B cell (primary cell): Measurements from ENCODE around the gene ZNF24. TPM values are rescaled to one million over a fixed set of nuclear protein-coding genes. Genes with fewer than 3 reads are reported as not detected.

ENCODE experiments used
- ATAC-seq: fragments of 200-7000 bp; cut with Tn5 transposase; one replicate; pipeline ENCODE4 v1.10.0; 2021; ENCODE audit warnings: low read depth, mild to moderate bottlenecking, moderate number of reproducible peaks, moderate library complexity
- CTCF ChIA-PET: fragments of 350-600 bp; sonication (Branson Sonifier 250); formaldehyde crosslinking; loops from one replicate; lab custom pipeline; 2021; ENCODE audit warnings: antibody characterized with exemption, inconsistent platforms; lab: Charles Lee
- POLR2A ChIA-PET: fragments of 350-600 bp; sonication (Branson Sonifier 250); formaldehyde crosslinking; loops from one replicate; lab custom pipeline; 2021; ENCODE audit warnings: antibody characterized with exemption; lab: Charles Lee
- DNase-seq: peaks from one replicate; pipeline ENCODE4 v3.0.0; 2013
- H2AFZ ChIP-seq: 2 replicates; pipeline ENCODE4 v1.6.1; 2012; ENCODE audit warnings: mild to moderate bottlenecking, low read depth, low read length; ENCODE audit not compliant: insufficient read depth, poor library complexity, severe bottlenecking
- H3K27ac ChIP-seq, 2 donors: 1 replicate in 1 of 2; 2 replicates in 1 of 2; pipeline ENCODE4 v1.5.1; 2012 to 2013; ENCODE audit warnings: low read length in 2 of 2, mild to moderate bottlenecking in 2 of 2, moderate library complexity in 1 of 2
- H3K27me3 ChIP-seq, 4 experiments: fragments of 200-600 bp in 1 of 4; sonication (generic) in 1 of 4; replicated peaks in 1 of 4; 1 replicate in 2 of 4; 2 replicates in 2 of 4; pipeline versions ENCODE4 v1.6.1 to v1.7.0; 2013 to 2016; ENCODE audit warnings: low read length in 3 of 4, mild to moderate bottlenecking in 2 of 4, mixed read lengths in 1 of 4, moderate library complexity in 1 of 4; ENCODE audit not compliant: insufficient read depth in 4 of 4, control insufficient read depth in 3 of 4; ENCODE audit errors: control extremely low read depth in 1 of 4
- H3K36me3 ChIP-seq, 2 experiments: replicated peaks in 1 of 2; 1 replicate in 1 of 2; 2 replicates in 1 of 2; pipeline versions ENCODE4 v1.6.1 to v1.7.1; 2013; ENCODE audit warnings: low read length in 1 of 2; ENCODE audit not compliant: insufficient read depth in 2 of 2, control insufficient read depth in 1 of 2; ENCODE audit errors: control extremely low read depth in 1 of 2, extremely low read depth in 1 of 2
- H3K4me1 ChIP-seq, 2 donors: fragments of 200-600 bp in 1 of 2; sonication (generic) in 1 of 2; 1 replicate in 1 of 2; 2 replicates in 1 of 2; pipeline versions ENCODE4 v1.5.1 to v1.6.1; 2013 to 2017; ENCODE audit warnings: low read length in 2 of 2; ENCODE audit not compliant: control insufficient read depth in 2 of 2, insufficient read depth in 2 of 2
- H3K4me2 ChIP-seq: replicated peaks from 2 replicates; pipeline ENCODE3; 2012; ENCODE audit warnings: mild to moderate bottlenecking, low read depth, low read length; ENCODE audit not compliant: poor library complexity, severe bottlenecking
- H3K4me3 ChIP-seq, 5 experiments: fragments of 200-600 bp in 1 of 5; sonication (generic) in 1 of 5; 1 replicate in 3 of 5; 2 replicates in 2 of 5; pipeline versions ENCODE4 v1.5.1 to v1.7.0; 2011 to 2016; ENCODE audit warnings: low read length in 4 of 5, mild to moderate bottlenecking in 4 of 5, low read depth in 2 of 5, control low read depth in 1 of 5, moderate library complexity in 1 of 5; ENCODE audit not compliant: insufficient read depth in 1 of 5; ENCODE audit errors: control extremely low read depth in 1 of 5, extremely low read depth in 1 of 5
- H3K79me2 ChIP-seq: fragments of 200-600 bp; sonication (generic); one replicate; pipeline ENCODE4 v1.6.0; 2016; ENCODE audit warnings: low read length; ENCODE audit not compliant: control insufficient read depth, insufficient read depth
- H3K9ac ChIP-seq: fragments of 200-600 bp; sonication (generic); 2 replicates; pipeline ENCODE4 v1.6.1; 2017; ENCODE audit warnings: mild to moderate bottlenecking, low read length, moderate library complexity
- H3K9me3 ChIP-seq, 3 donors: one replicate each; pipeline versions ENCODE4 v1.6.1 to v1.7.1; 2013; ENCODE audit warnings: low read length in 2 of 3; ENCODE audit not compliant: control insufficient read depth in 2 of 3, insufficient read depth in 1 of 3; ENCODE audit errors: control extremely low read depth in 1 of 3
- H4K20me1 ChIP-seq: 2 replicates; pipeline ENCODE4 v1.6.0; 2012; ENCODE audit warnings: mild to moderate bottlenecking, low read length; ENCODE audit not compliant: insufficient read depth, control insufficient read depth, poor library complexity, severe bottlenecking
- H3K27ac Mint-ChIP-seq: one replicate; pipeline ENCODE4 v1.8.0; 2021; ENCODE audit warnings: mixed read lengths
- H3K27me3 Mint-ChIP-seq: one replicate; pipeline ENCODE4 v1.8.0; 2021; ENCODE audit warnings: mixed read lengths
- H3K4me1 Mint-ChIP-seq: one replicate; pipeline ENCODE4 v1.8.0; 2021; ENCODE audit warnings: mixed read lengths
- H3K4me3 Mint-ChIP-seq: one replicate; pipeline ENCODE4 v1.8.0; 2021; ENCODE audit warnings: mixed read lengths
- H3K9me3 Mint-ChIP-seq: one replicate; pipeline ENCODE4 v1.8.0; 2022; ENCODE audit warnings: mixed read lengths; ENCODE audit not compliant: insufficient read depth
- CTCF ChIP-seq: fragments of 200-600 bp; IDR thresholded peaks from one replicate; pipeline ENCODE4 v1.8.0; 2022; ENCODE audit warnings: antibody characterized with exemption, mild to moderate bottlenecking
- EZH2 ChIP-seq: IDR thresholded peaks from 2 replicates; pipeline ENCODE4 v1.6.1; 2012; ENCODE audit warnings: borderline replicate concordance, low read depth, mild to moderate bottlenecking, moderate library complexity, low read length; ENCODE audit not compliant: insufficient read depth, poor library complexity, severe bottlenecking
- WGBS: methylation state at CpG from one replicate; pipeline ENCODE4 v1.1.5; 2013; ENCODE audit warnings: missing lambda C conversion rate; ENCODE audit not compliant: insufficient coverage; 5-methylcytosine and 5-hydroxymethylcytosine counted together
- intact Hi-C: fragments of 100-400 bp; cut with micrococcal nuclease; formaldehyde crosslinking; loops from one replicate; pipeline ENCODE4 v1.10.0; 2022
- polyA plus RNA-seq: library from polyadenylated mRNA; depleted of rRNA; stranded (reverse); fragments of >200 nt; gene quantifications from 2 replicates; pipeline ENCODE4 v1.2.3, GENCODE V29; 2012
- total RNA-seq, 2 donors: library from RNA; stranded (reverse); fragments of 120-200 nt in 1 of 2; gene quantifications; 1 replicate in 1 of 2; 2 replicates in 1 of 2; pipeline versions ENCODE4 v1.2.3 to v1.2.4, GENCODE V29; 2013 to 2022

Gene ZNF24
- total and polyA plus RNA-seq, 2 donors (not counting 1 experiment from before 2014, with no cell fraction given), result 13.8 to 83.7 TPM

- POLR2A ChIA-PET, result no interaction called here
- no peak for ATAC-seq
Measured at GRCh38 chr18:35284841-35285240, 59.4 kb downstream of the ZNF24 start.

More at GRCh38 chr18:35284841-35285240, 59.4 kb downstream of the ZNF24 start:
- intact Hi-C loops, result no loop called here
- 100% methylated on average over 3 of the region's 3 CpGs for WGBS
- Mint-ChIP-seq H3K9me3 (peaks cover 4% of the 10 kb centered on the region), H3K4me1 (peaks cover 15% of the 10 kb centered on the region), H3K27ac (no peak overlapping the region), H3K27me3 (no peaks in the 10 kb centered on the region), H3K4me3 (no peak overlapping the region)
- TF ChIP-seq CTCF (no peak), EZH2 (no peak)
- no peak overlapping the region for H3K4me3 ChIP-seq
- H3K9ac ChIP-seq, result no peak overlapping the region
- no peak overlapping the region for H3K4me2 ChIP-seq
- H3K36me3 ChIP-seq, result peaks cover 0 to 13% of the 10 kb centered on the region in 2 experiments
- no peak overlapping the region for H2AFZ ChIP-seq
- H3K27me3 ChIP-seq, result no peaks in the 10 kb centered on the region
- peaks cover 0 to 22% (median 0%) of the 10 kb centered on the region in 3 donors for H3K9me3 ChIP-seq
- peaks cover 6 to 7% of the 10 kb centered on the region in 2 donors for H3K4me1 ChIP-seq
- H3K27ac ChIP-seq, result no peak overlapping the region
- DNase-seq, result no peak
- H3K79me2 ChIP-seq, result peaks cover 61% of the 10 kb centered on the region
- no peaks in the 10 kb centered on the region for H4K20me1 ChIP-seq
- CTCF ChIA-PET, result interaction anchor here (0.7 kb wide), 1 partner anchor 17 kb away, joined by 3 read pairs; no protein-coding TSS in a partner anchor
